ENCODE measurements around the gene KL.

DNA sequence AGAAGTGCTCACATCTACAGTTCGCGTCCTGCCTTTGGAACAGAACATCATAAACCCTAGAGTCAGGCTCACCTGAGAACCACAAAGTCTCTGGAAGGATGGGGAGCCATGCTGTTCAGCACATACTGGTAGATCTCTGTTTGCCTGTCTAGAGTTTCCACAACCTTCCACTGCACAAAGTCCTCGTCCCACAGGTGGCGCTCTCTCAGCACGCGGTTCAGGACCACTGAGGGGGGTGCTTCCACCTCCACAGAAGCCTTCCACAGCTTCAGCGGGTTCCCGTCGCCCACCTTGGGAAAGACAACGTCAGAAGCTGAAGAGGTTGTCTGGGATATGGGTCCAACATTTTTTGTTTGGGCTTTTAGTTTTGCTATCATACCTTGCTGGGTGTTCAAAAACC lies 93.6 kb downstream of the KL start:
- TF ChIP-seq, protein P1, sequence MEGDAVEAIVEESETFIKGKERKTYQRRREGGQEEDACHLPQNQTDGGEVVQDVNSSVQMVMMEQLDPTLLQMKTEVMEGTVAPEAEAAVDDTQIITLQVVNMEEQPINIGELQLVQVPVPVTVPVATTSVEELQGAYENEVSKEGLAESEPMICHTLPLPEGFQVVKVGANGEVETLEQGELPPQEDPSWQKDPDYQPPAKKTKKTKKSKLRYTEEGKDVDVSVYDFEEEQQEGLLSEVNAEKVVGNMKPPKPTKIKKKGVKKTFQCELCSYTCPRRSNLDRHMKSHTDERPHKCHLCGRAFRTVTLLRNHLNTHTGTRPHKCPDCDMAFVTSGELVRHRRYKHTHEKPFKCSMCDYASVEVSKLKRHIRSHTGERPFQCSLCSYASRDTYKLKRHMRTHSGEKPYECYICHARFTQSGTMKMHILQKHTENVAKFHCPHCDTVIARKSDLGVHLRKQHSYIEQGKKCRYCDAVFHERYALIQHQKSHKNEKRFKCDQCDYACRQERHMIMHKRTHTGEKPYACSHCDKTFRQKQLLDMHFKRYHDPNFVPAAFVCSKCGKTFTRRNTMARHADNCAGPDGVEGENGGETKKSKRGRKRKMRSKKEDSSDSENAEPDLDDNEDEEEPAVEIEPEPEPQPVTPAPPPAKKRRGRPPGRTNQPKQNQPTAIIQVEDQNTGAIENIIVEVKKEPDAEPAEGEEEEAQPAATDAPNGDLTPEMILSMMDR (IDR thresholded peaks at IDR 0.05 in 2 of 3, conservative IDR thresholded peaks at IDR 0.05 in 1 of 3; ENCODE audit: borderline replicate concordance in 1 of 3, insufficient read depth in 1 of 3, low read depth in 2 of 3, low read length in 2 of 3) = peak in 2 of 3 experiments; percentile 54 to 55; a peak in 4 of 6 replicates
- TF ChIP-seq POLR2AphosphoS5 (IDR thresholded peaks at IDR 0.05; ENCODE audit: low read depth, low read length) (no peak), CEBPB (IDR thresholded peaks at IDR 0.05; ENCODE audit: low read depth) (no peak), POLR2A (IDR thresholded peaks at IDR 0.05; ENCODE audit: borderline replicate concordance, extremely low read depth, insufficient read depth, insufficient read length) (no peak), RAD21 (IDR thresholded peaks at IDR 0.05; ENCODE audit: low read depth) (peak; percentile 38), MAX (IDR thresholded peaks at IDR 0.05) (no peak), TCF7L2 (IDR thresholded peaks at IDR 0.05; ENCODE audit: borderline replicate concordance, extremely low read depth, insufficient read depth, insufficient read length) (no peak), JUND (IDR thresholded peaks at IDR 0.05) (no peak), CBX3 (IDR thresholded peaks at IDR 0.05; ENCODE audit: low read depth) (no peak), SP1 (IDR thresholded peaks at IDR 0.05; ENCODE audit: low read depth) (no peak), ELF1 (IDR thresholded peaks at IDR 0.05; ENCODE audit: borderline replicate concordance, low read depth) (no peak), ZFX (IDR thresholded peaks at IDR 0.05) (no peak)
- TF ChIP-seq, protein P2, sequence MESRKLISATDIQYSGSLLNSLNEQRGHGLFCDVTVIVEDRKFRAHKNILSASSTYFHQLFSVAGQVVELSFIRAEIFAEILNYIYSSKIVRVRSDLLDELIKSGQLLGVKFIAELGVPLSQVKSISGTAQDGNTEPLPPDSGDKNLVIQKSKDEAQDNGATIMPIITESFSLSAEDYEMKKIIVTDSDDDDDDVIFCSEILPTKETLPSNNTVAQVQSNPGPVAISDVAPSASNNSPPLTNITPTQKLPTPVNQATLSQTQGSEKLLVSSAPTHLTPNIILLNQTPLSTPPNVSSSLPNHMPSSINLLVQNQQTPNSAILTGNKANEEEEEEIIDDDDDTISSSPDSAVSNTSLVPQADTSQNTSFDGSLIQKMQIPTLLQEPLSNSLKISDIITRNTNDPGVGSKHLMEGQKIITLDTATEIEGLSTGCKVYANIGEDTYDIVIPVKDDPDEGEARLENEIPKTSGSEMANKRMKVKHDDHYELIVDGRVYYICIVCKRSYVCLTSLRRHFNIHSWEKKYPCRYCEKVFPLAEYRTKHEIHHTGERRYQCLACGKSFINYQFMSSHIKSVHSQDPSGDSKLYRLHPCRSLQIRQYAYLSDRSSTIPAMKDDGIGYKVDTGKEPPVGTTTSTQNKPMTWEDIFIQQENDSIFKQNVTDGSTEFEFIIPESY (IDR thresholded peaks at IDR 0.05; ENCODE audit: extremely low read depth, insufficient replicate concordance, low read length) = no peak
- TF ChIP-seq, protein P3, sequence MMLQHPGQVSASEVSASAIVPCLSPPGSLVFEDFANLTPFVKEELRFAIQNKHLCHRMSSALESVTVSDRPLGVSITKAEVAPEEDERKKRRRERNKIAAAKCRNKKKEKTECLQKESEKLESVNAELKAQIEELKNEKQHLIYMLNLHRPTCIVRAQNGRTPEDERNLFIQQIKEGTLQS (IDR thresholded peaks at IDR 0.05) = no peak

Measured in HCT116 (cell line).